Common myeloid progenitor, CD34-positive (primary cell): ENCODE data around the gene TMEM240.
A peak's percentile ranks its signal among the peaks of the same experiment; 100 is the strongest.
"Not testable (repeated sequence)": the region's sequence is repeated elsewhere in the genome, so short reads cannot be mapped to it uniquely, and the experiment has no call there.

Experiments
- CTCF ChIA-PET: fragments of 350-600 bp; sonication (Branson Sonifier 250); formaldehyde crosslinking; loops from one replicate; lab custom pipeline; 2021; ENCODE audit warnings: antibody characterized with exemption; lab: Charles Lee
- POLR2A ChIA-PET: fragments of 350-600 bp; sonication (Branson Sonifier 250); formaldehyde crosslinking; loops from one replicate; lab custom pipeline; 2021; ENCODE audit warnings: antibody characterized with exemption; lab: Charles Lee
- DNase-seq, 3 donors: peaks; one replicate each; pipeline versions ENCODE4 v3.0.0 to v3.0.0-alpha.2; 2013
- H3K27ac ChIP-seq, 2 experiments: 1 replicate in 1 of 2; 2 replicates in 1 of 2; pipeline ENCODE4 v1.7.0; 2013; ENCODE audit warnings: inconsistent platforms in 2 of 2, low read length in 2 of 2, mild to moderate bottlenecking in 2 of 2, low read depth in 1 of 2, moderate library complexity in 1 of 2; ENCODE audit not compliant: severe bottlenecking in 2 of 2, insufficient read depth in 1 of 2, poor library complexity in 1 of 2
- H3K27me3 ChIP-seq, 5 experiments: replicated peaks in 2 of 5; 1 replicate in 3 of 5; 2 replicates in 2 of 5; pipeline versions ENCODE4 v1.6.1 to v1.7.0; 2013; ENCODE audit warnings: low read length in 4 of 5, mild to moderate bottlenecking in 2 of 5, moderate library complexity in 2 of 5, inconsistent platforms in 1 of 5; ENCODE audit not compliant: insufficient read depth in 5 of 5, control insufficient read depth in 4 of 5
- H3K36me3 ChIP-seq, 4 experiments: 1 replicate in 2 of 4; 2 replicates in 2 of 4; pipeline versions ENCODE4 v1.6.1 to v1.7.0; 2013; ENCODE audit warnings: low read length in 3 of 4, control low read depth in 1 of 4, mild to moderate bottlenecking in 1 of 4; ENCODE audit not compliant: control insufficient read depth in 4 of 4, insufficient read depth in 4 of 4
- H3K4me1 ChIP-seq, 4 experiments: 1 replicate in 3 of 4; 2 replicates in 1 of 4; pipeline versions ENCODE4 v1.6.1 to v1.7.1; 2013; ENCODE audit warnings: low read length in 3 of 4, mild to moderate bottlenecking in 3 of 4, control low read depth in 1 of 4, inconsistent platforms in 1 of 4, moderate library complexity in 1 of 4; ENCODE audit not compliant: control insufficient read depth in 4 of 4, insufficient read depth in 4 of 4; ENCODE audit errors: control extremely low read depth in 1 of 4
- H3K4me3 ChIP-seq, 7 experiments: 1 replicate in 4 of 7; 2 replicates in 3 of 7; pipeline versions ENCODE4 v1.5.1 to v1.7.0; 2013; ENCODE audit warnings: mild to moderate bottlenecking in 7 of 7, low read length in 6 of 7, moderate library complexity in 6 of 7, inconsistent platforms in 2 of 7, low read depth in 2 of 7, control low read depth in 1 of 7; ENCODE audit not compliant: insufficient read depth in 4 of 7, control insufficient read depth in 1 of 7; ENCODE audit errors: extremely low read depth in 1 of 7
- H3K9me3 ChIP-seq, 5 experiments: 1 replicate in 4 of 5; 2 replicates in 1 of 5; pipeline versions ENCODE4 v1.6.1 to v1.7.1; 2013; ENCODE audit warnings: low read length in 4 of 5, mild to moderate bottlenecking in 2 of 5, inconsistent platforms in 1 of 5, low read depth in 1 of 5, moderate library complexity in 1 of 5; ENCODE audit not compliant: control insufficient read depth in 4 of 5, insufficient read depth in 2 of 5; ENCODE audit errors: control extremely low read depth in 1 of 5
- WGBS: methylation state at CpG from one replicate; pipeline ENCODE4 v1.1.5; 2013; ENCODE audit not compliant: insufficient coverage; 5-methylcytosine and 5-hydroxymethylcytosine counted together

Gene TMEM240

GRCh38 chr1:1536019-1536937 is 4.1 kb downstream of the TMEM240 start:
- peaks cover 0 to 11% (median 4%) of the 10 kb centered on the region in 4 experiments for H3K4me1 ChIP-seq
- H3K36me3 ChIP-seq, result peaks cover 0 to 13% (median 7%) of the 10 kb centered on the region in 4 experiments
- WGBS, result 92% methylated on average over 42 of the region's 48 CpGs
- H3K9me3 ChIP-seq, result peaks cover 0 to 1% (median 0%) of the 10 kb centered on the region in 5 experiments
- no peak overlapping the region for H3K4me3 ChIP-seq
- H3K27me3 ChIP-seq, result peaks cover 0 to 6% (median 0%) of the 10 kb centered on the region in 5 experiments
- ChIA-PET POLR2A (no interaction called here), CTCF (interaction anchor here (1.2 kb wide), 1 partner anchor 15 kb away, joined by 4 read pairs; no protein-coding TSS in a partner anchor)
- H3K27ac ChIP-seq, result no peak overlapping the region
- no peak for DNase-seq

DNA sequence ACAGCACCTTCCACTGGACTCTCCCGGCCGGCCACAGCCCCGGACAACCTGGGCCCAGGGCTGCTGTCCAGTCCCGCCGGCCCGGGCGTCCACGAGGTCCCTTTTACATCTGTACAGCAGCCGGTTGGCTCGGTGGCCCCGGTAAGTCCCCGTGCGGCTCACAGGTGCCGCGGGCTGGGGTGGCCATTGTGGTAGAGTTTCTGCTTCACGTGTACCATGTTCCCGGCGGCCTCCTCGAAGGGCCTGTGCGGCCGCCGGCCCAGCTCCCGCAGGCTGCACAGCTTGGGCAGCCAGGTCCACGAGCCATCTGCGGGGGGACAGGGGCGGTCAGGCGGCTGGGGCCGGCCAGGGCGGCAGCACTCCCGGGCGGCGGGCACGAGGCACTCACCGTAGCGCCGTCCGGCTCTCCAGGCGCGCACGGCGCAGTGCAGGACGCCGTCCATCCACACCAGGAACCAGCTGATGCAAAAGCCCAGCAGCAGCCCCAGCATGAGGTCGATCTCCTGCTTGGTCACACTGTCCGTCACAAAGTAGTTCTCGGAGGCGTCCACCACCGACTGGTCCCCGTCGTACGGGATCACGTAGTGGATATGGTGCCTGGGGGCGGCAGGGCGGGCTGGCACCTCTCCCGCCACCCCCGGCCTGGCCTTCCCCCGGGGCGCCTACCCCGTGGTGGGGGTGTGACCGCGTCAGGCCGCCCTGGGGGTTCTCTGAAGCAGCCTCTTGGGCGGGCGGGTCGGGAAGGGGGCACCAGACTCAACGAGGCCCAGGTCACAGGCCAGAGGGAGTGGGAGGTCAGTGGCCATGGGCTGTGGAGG is 5.0 kb downstream of the TMEM240 start:
- peaks cover 0 to 6% (median 0%) of the 10 kb centered on the region in 5 experiments for H3K27me3 ChIP-seq
- H3K27ac ChIP-seq, result no peak overlapping the region
- no peak overlapping the region for H3K4me3 ChIP-seq
- ChIA-PET CTCF (no interaction called here), POLR2A (no interaction called here)
- peaks cover 0 to 3% (median 0%) of the 10 kb centered on the region in 5 experiments for H3K9me3 ChIP-seq
- 98% methylated on average over 46 of the region's 66 CpGs for WGBS
- DNase-seq, result no peak
- peaks cover 0 to 6% (median 2%) of the 10 kb centered on the region in 4 experiments for H3K4me1 ChIP-seq
- H3K36me3 ChIP-seq, result peaks cover 0 to 10% (median 5%) of the 10 kb centered on the region in 4 experiments

- Histone ChIP-seq H3K4me3 (no peak overlapping the region), H3K9me3 (peaks cover 0 to 7% (median 4%) of the 10 kb centered on the region in 5 experiments), H3K36me3 (peaks cover under 1 to 17% (median 11%) of the 10 kb centered on the region in 4 experiments), H3K27ac (no peak overlapping the region), H3K27me3 (peaks cover 0 to 5% (median 0%) of the 10 kb centered on the region in 5 experiments), H3K4me1 (peaks cover 0 to 5% (median 2%) of the 10 kb centered on the region in 4 experiments)
- CTCF ChIA-PET, result no interaction called here
- DNase-seq, result no peak
- whole genome bisulfite sequencing, result 100% methylated on average over 7 of the region's 31 CpGs
- POLR2A ChIA-PET, result no interaction called here
These were observed 5.8 kb downstream of the TMEM240 start for GRCh38 chr1:1534401-1535154.

DNA sequence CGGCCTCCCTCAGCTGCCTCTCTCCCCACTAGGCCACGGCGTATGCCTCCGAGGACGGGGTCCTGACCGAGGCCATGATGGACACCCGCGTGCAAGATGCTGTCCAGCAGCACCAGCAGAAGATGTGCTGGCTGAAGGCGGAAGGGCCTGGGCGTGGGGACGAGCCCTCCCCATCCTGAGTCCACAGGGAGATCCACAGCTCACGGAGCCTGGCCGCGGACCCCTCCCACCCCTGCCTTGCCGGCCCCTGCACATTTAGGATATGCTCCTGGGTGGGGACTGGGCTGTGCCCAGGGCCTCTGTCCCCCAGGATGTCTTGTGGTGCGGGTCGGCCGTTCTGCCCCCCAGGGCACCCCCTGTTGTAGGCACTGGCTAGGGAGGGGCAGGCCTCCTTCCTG is 6.5 kb downstream of the TMEM240 start:
- not testable (repeated sequence) for DNase-seq, H3K27me3 ChIP-seq

GRCh38 chr1:1533176-1533893 is 7.1 kb downstream of the TMEM240 start:
- WGBS, result 96% methylated on average over 7 of the region's 22 CpGs
- CTCF ChIA-PET, POLR2A ChIA-PET, H3K4me1 ChIP-seq, H3K27ac ChIP-seq, H3K4me3 ChIP-seq, DNase-seq, H3K27me3 ChIP-seq, H3K9me3 ChIP-seq: not testable (repeated sequence)
- H3K36me3 ChIP-seq, result peaks cover 3 to 28% (median 17%) of the 10 kb centered on the region in 4 experiments

More for the DNA sequence above, 6.5 kb downstream of the TMEM240 start:
- H3K4me3 ChIP-seq, H3K27ac ChIP-seq, POLR2A ChIA-PET, H3K4me1 ChIP-seq, CTCF ChIA-PET, H3K9me3 ChIP-seq: not testable (repeated sequence)
- H3K36me3 ChIP-seq, result peaks cover 3 to 22% (median 14%) of the 10 kb centered on the region in 4 experiments
- 97% methylated on average over 6 of the region's 18 CpGs for WGBS

- POLR2A ChIA-PET, result no interaction called here
- CTCF ChIA-PET, result no interaction called here
- Histone ChIP-seq H3K27ac (no peak overlapping the region), H3K4me3 (no peak overlapping the region), H3K4me1 (no peaks in the 10 kb centered on the region), H3K27me3 (no peaks in the 10 kb centered on the region), H3K9me3 (peaks cover 0 to 9% (median 6%) of the 10 kb centered on the region in 5 experiments), H3K36me3 (peaks cover 3 to 39% (median 23%) of the 10 kb centered on the region in 4 experiments)
- DNase-seq, result peak in 1 of 3 donors; percentile 26
- 92% methylated on average over 3 of the region's 4 CpGs for WGBS
These were observed 8.5 kb downstream of the TMEM240 start for GRCh38 chr1:1531947-1532346.
